ENCODE measurements around the gene AMN1. TPM values are rescaled to one million over a fixed set of nuclear protein-coding genes. Genes with fewer than 3 reads are reported as not detected.
A peak's percentile ranks its signal among the peaks of the same experiment; 100 is the strongest.

The AMN1 gene
- total RNA-seq, 1 donor from 2014 or later = 13.7 TPM

DNA sequence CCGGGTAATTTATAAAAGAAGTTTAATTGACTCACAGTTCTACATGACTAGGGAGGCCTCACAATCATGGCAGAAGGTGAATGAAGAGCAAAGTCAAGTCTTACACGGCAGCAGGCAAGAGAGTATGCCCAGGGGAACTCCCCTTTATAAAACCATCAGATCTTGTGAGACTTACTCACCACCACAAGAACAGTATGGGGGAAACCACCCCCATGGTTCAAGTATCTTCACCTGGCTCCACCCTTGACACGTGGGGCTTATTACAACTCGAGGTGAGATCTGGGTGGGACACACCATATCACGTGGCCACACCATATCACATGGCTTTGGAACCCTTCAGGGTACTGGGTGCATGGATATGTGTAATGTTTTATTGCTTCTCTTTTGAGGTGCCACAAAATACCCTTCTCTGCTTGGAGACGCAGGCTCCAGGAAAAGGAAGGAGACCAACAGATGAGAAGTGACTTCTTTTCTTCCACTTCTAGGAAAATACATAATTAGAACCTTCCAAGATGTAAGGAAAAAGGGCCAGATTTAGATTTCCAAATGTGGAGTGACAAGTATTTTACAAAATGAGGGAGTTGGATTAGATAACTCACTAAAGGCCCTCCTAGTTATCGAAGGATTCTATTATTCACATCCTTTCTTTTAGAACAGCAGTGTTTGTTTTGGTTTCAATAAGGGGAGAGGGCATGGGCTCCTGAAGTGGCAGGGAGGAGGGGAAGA is 102.4 kb downstream of the AMN1 start:
- intact Hi-C loops (cut with micrococcal nuclease) = no loop called here
- peak; percentile 40 for ATAC-seq (ENCODE audit: low read depth)
- Mint-ChIP-seq H3K27ac (no peak overlapping the region), H3K4me1 (peaks cover 13% of the 10 kb centered on the region), H3K4me3 (no peak overlapping the region), H3K36me3 (ENCODE audit: low read depth) (no peaks in the 10 kb centered on the region), H3K27me3 (no peaks in the 10 kb centered on the region), H3K9me3 (peaks cover 5% of the 10 kb centered on the region)
- ChIA-PET POLR2A (no interaction called here), CTCF (no interaction called here)
- TF ChIP-seq, protein P1, sequence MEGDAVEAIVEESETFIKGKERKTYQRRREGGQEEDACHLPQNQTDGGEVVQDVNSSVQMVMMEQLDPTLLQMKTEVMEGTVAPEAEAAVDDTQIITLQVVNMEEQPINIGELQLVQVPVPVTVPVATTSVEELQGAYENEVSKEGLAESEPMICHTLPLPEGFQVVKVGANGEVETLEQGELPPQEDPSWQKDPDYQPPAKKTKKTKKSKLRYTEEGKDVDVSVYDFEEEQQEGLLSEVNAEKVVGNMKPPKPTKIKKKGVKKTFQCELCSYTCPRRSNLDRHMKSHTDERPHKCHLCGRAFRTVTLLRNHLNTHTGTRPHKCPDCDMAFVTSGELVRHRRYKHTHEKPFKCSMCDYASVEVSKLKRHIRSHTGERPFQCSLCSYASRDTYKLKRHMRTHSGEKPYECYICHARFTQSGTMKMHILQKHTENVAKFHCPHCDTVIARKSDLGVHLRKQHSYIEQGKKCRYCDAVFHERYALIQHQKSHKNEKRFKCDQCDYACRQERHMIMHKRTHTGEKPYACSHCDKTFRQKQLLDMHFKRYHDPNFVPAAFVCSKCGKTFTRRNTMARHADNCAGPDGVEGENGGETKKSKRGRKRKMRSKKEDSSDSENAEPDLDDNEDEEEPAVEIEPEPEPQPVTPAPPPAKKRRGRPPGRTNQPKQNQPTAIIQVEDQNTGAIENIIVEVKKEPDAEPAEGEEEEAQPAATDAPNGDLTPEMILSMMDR (IDR thresholded peaks at IDR 0.05) = no peak
- no peak for DNase-seq

DNA sequence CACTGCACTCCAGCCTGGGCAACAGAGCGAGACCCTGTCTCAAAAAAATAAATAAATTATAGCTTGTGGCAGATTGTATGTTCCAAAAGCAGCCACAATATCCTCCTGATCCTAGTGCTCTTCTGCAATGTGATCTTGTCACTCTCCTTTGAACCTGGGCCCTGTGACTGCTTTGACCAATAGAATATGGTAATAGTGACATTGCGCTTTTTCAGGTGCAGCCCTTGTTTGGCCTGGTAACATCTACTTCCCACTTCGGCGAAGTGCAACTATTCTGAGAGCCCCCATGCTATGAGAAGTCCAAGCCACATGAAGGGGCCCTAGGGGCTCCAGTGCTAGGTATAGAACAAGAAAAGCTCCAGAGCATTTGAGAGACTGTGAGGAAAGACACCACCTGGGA is 106.8 kb downstream of the AMN1 start:
- DNase-seq (no peak), ATAC-seq (ENCODE audit: low read depth) (no peak)
- Mint-ChIP-seq H3K36me3 (ENCODE audit: low read depth) (no peaks in the 10 kb centered on the region), H3K27me3 (no peaks in the 10 kb centered on the region), H3K4me3 (no peak overlapping the region), H3K27ac (no peak overlapping the region), H3K9me3 (peaks cover 5% of the 10 kb centered on the region), H3K4me1 (peaks cover 21% of the 10 kb centered on the region)
- ChIA-PET POLR2A (no interaction called here), CTCF (no interaction called here)
- TF ChIP-seq, protein P1 (IDR thresholded peaks at IDR 0.05) = no peak
- intact Hi-C loops (cut with micrococcal nuclease) = no loop called here

Other genes starting within 250 kb of the AMN1 start
- 56.9 and 64.1 TPM in 2 replicates for gene DENND5B, start 137.9 kb downstream of the AMN1 start, total RNA-seq
- 0.91 and 2.0 TPM in 2 replicates for gene ETFBKMT, start 69.3 kb downstream of the AMN1 start, total RNA-seq
- 286 and 299 TPM in 2 replicates for gene RESF1, start 230.4 kb upstream of the AMN1 start, total RNA-seq